Smooth muscle cell (in vitro differentiated cells): Measurements from ENCODE around the gene NOS1AP. TPM values are rescaled to one million over a fixed set of nuclear protein-coding genes. Genes with fewer than 3 reads are reported as not detected.

Experiments
- DNase-seq: peaks from one replicate; lab custom pipeline; 2025; ENCODE audit not compliant: unreplicated experiment; lab: John Stamatoyannopoulos, UW
- H2AFZ ChIP-seq: fragments of 200-600 bp; sonication (generic); 2 replicates; pipeline ENCODE4 v1.6.0; 2016; ENCODE audit warnings: antibody characterized with exemption, low read depth, mild to moderate bottlenecking
- H3F3A ChIP-seq: fragments of 200-600 bp; sonication (generic); 2 replicates; pipeline ENCODE4 v1.6.0; 2017; ENCODE audit warnings: antibody characterized with exemption, low read depth
- H3K27ac ChIP-seq: fragments of 200-600 bp; sonication (generic); 2 replicates; pipeline ENCODE4 v1.5.1; 2016; ENCODE audit warnings: low read depth, mild to moderate bottlenecking
- H3K27me3 ChIP-seq: fragments of 200-600 bp; sonication (generic); 2 replicates; pipeline ENCODE4 v1.6.1; 2016; ENCODE audit warnings: low read depth, mild to moderate bottlenecking
- H3K36me3 ChIP-seq: fragments of 200-600 bp; sonication (generic); 2 replicates; pipeline ENCODE4 v1.5.1; 2016; ENCODE audit warnings: low read depth
- H3K4me1 ChIP-seq: fragments of 200-600 bp; sonication (generic); 2 replicates; pipeline ENCODE4 v1.5.1; 2016; ENCODE audit warnings: low read depth
- H3K4me2 ChIP-seq: fragments of 200-600 bp; sonication (generic); 2 replicates; pipeline ENCODE4 v1.6.0; 2016; ENCODE audit warnings: mild to moderate bottlenecking
- H3K4me3 ChIP-seq: fragments of 200-600 bp; sonication (generic); 2 replicates; pipeline ENCODE4 v1.5.1; 2016; ENCODE audit warnings: mild to moderate bottlenecking
- H3K79me2 ChIP-seq: fragments of 200-600 bp; sonication (generic); 2 replicates; pipeline ENCODE4 v1.6.0; 2016; ENCODE audit warnings: low read depth, mild to moderate bottlenecking
- H3K9ac ChIP-seq: fragments of 200-600 bp; sonication (generic); 2 replicates; pipeline ENCODE4 v1.6.0; 2016; ENCODE audit warnings: low read depth
- H3K9me3 ChIP-seq: fragments of 200-600 bp; sonication (generic); replicated peaks from 2 replicates; pipeline ENCODE4 v1.5.1; 2016; ENCODE audit warnings: low read depth
- H4K20me1 ChIP-seq: fragments of 200-600 bp; sonication (generic); 2 replicates; pipeline ENCODE4 v1.6.0; 2016; ENCODE audit warnings: low read depth
- CTCF ChIP-seq: fragments of 200-600 bp; sonication (generic); IDR thresholded peaks from 2 replicates; pipeline ENCODE4 v1.5.1; 2017; ENCODE audit warnings: borderline replicate concordance, mild to moderate bottlenecking, antibody characterized with exemption; ENCODE audit not compliant: insufficient read depth, poor library complexity, severe bottlenecking
- WGBS: methylation state at CpG from one replicate; pipeline ENCODE4 v1.1.7; 2016; ENCODE audit warnings: low lambda C conversion rate; 5-methylcytosine and 5-hydroxymethylcytosine counted together
- polyA plus RNA-seq: library from polyadenylated mRNA; unstranded; fragments of >200 nt; fragmentation: Nextera tagmentation; extraction: Ambion mirVana; gene quantifications from 2 replicates; pipeline ENCODE4 v1.2.1, GENCODE V29; 2016
- total RNA-seq: library from RNA; depleted of rRNA; stranded (reverse); fragments of >200 nt; gene quantifications from 2 replicates; pipeline ENCODE4 v1.2.3, GENCODE V29; 2014

NOS1AP gene
- total and polyA plus RNA-seq, 2 experiments from 2014 or later: 0.54 to 0.80 TPM

DNA sequence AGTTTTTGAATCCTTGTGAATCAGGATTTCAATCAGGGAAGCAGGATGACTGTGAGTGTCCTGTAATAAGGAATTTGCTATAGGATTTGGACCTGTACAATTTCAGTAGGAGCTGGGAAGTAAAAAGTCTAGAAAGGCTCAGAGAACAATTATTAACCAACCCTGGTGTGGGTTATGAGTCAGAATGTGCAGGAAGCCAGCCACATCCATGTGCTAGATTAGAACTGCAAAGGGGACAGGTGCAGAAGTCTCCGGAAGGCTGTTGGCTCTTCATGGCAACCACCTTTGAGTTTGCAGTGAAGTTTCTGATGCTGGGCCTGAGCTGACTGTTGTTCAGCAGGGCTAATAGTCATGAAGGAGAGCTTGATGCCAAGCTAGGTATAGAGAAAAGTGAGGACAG lies 236.5 kb downstream of the NOS1AP start:
- Histone ChIP-seq H3K4me3 (no peak overlapping the region), H3K36me3 (no peaks in the 10 kb centered on the region), H3K4me1 (no peaks in the 10 kb centered on the region), H3K79me2 (no peaks in the 10 kb centered on the region), H3K9ac (no peak overlapping the region), H3K9me3 (no peaks in the 10 kb centered on the region), H4K20me1 (no peaks in the 10 kb centered on the region), H3K27me3 (no peaks in the 10 kb centered on the region), H2AFZ (no peak overlapping the region), H3F3A (no peaks in the 10 kb centered on the region), H3K27ac (no peak overlapping the region), H3K4me2 (no peak overlapping the region)
- WGBS: 100% methylated on average over 1 of the region's 1 CpG
- DNase-seq: no peak
- TF ChIP-seq CTCF: no peak

GRCh38 chr1:162310337-162310736 lies 240.8 kb downstream of the NOS1AP start:
- Histone ChIP-seq H3K79me2 (no peaks in the 10 kb centered on the region), H3K27ac (no peak overlapping the region), H3K36me3 (no peaks in the 10 kb centered on the region), H4K20me1 (no peaks in the 10 kb centered on the region), H3K9me3 (no peaks in the 10 kb centered on the region), H3K27me3 (no peaks in the 10 kb centered on the region), H3K4me2 (no peak overlapping the region), H3K9ac (no peak overlapping the region), H2AFZ (no peak overlapping the region), H3K4me1 (no peaks in the 10 kb centered on the region), H3F3A (no peaks in the 10 kb centered on the region), H3K4me3 (no peak overlapping the region)
- DNase-seq: no peak
- 94% methylated on average over 4 of the region's 4 CpGs for WGBS
- no peak for TF ChIP-seq CTCF

DNA sequence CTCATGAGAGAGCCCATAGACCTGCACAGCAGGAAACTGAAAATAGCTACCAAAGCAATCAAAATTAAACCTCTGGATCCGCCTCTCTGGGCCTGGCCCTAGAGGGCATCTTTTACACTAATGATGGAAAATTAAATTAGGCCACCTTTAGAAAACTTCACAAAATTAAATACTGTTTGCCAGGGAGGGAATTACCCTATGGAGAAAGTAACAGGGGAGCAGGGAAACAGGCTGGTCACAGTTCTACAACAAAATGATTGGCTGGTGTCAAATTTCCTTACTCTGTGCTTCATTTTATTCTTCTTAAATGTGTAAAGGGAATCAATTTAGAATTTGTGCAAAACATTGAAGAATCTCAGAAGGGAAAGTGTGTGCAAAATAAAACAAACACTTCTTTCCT lies 244.7 kb downstream of the NOS1AP start:
- H3K4me1 ChIP-seq: no peaks in the 10 kb centered on the region
- no peaks in the 10 kb centered on the region for H3K9me3 ChIP-seq
- TF ChIP-seq CTCF: no peak
- H3K36me3 ChIP-seq: no peaks in the 10 kb centered on the region
- no peak for DNase-seq
- no peak overlapping the region for H3K4me2 ChIP-seq
- H4K20me1 ChIP-seq: no peaks in the 10 kb centered on the region
- no peak overlapping the region for H3K4me3 ChIP-seq
- no peaks in the 10 kb centered on the region for H3F3A ChIP-seq
- H3K79me2 ChIP-seq: no peaks in the 10 kb centered on the region
- H2AFZ ChIP-seq: no peak overlapping the region
- 78% methylated on average over 1 of the region's 1 CpG for WGBS
- H3K9ac ChIP-seq: no peak overlapping the region
- no peak overlapping the region for H3K27ac ChIP-seq
- H3K27me3 ChIP-seq: no peaks in the 10 kb centered on the region

DNA sequence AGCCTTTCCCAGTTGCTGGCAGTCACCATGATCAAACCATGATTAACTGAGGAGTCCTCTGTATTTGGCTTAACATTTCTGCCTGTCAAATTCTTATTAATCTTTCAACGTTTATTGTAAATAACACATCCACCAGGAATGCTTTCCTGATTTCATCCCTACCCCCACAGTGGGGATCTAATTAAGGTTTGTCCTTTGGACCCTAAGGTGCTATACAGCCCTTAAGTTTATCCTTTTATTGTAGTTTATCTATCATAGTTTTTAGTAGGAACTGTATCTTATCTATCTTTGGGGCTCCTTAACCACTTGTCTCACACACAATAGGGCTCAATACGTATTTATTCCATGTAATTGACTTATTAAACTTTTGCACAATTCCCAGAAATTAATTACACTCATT lies 246.2 kb downstream of the NOS1AP start:
- no peaks in the 10 kb centered on the region for H3K27me3 ChIP-seq
- no peaks in the 10 kb centered on the region for H3K79me2 ChIP-seq
- no peak overlapping the region for H3K4me2 ChIP-seq
- H3K9me3 ChIP-seq: no peaks in the 10 kb centered on the region
- no peak for TF ChIP-seq CTCF
- H3K9ac ChIP-seq: no peak overlapping the region
- no peak for DNase-seq
- H3K27ac ChIP-seq: no peak overlapping the region
- H3K4me3 ChIP-seq: no peak overlapping the region
- no peaks in the 10 kb centered on the region for H3F3A ChIP-seq
- no peaks in the 10 kb centered on the region for H3K4me1 ChIP-seq
- no peaks in the 10 kb centered on the region for H3K36me3 ChIP-seq
- no peaks in the 10 kb centered on the region for H4K20me1 ChIP-seq
- no peak overlapping the region for H2AFZ ChIP-seq
- 90% methylated on average over 2 of the region's 2 CpGs for WGBS
